Progenitor cell of endocrine pancreas (in vitro differentiated cells): ENCODE results near the gene KAT6B. TPM values are rescaled to one million over a fixed set of nuclear protein-coding genes. Genes with fewer than 3 reads are reported as not detected.

Experiments used
- DNase-seq: peaks from one replicate; pipeline ENCODE4 v3.0.0; 2021; ENCODE audit warnings: low spot score; ENCODE audit not compliant: unreplicated experiment
- H3K27ac Mint-ChIP-seq: 2 replicates; pipeline ENCODE4 v1.8.0; 2021; ENCODE audit warnings: mild to moderate bottlenecking, moderate library complexity, mixed read lengths
- H3K27me3 Mint-ChIP-seq: 2 replicates; pipeline ENCODE4 v1.8.0; 2021; ENCODE audit warnings: mixed read lengths
- H3K36me3 Mint-ChIP-seq: 2 replicates; pipeline ENCODE4 v1.8.0; 2022; ENCODE audit warnings: mixed read lengths; ENCODE audit not compliant: insufficient read depth
- H3K4me1 Mint-ChIP-seq: 2 replicates; pipeline ENCODE4 v1.8.0; 2021; ENCODE audit warnings: low read depth, mixed read lengths
- H3K4me3 Mint-ChIP-seq: 2 replicates; pipeline ENCODE4 v1.8.0; 2021; ENCODE audit warnings: low read depth, mild to moderate bottlenecking, moderate library complexity, mixed read lengths
- H3K9me3 Mint-ChIP-seq: 2 replicates; pipeline ENCODE4 v1.8.0; 2021; ENCODE audit warnings: low read depth, mixed read lengths
- CTCF ChIP-seq: fragments of 200-600 bp; sonication (generic); IDR thresholded peaks from one replicate; pipeline ENCODE4 v1.5.0; 2021; ENCODE audit warnings: antibody characterized with exemption, mild to moderate bottlenecking; ENCODE audit not compliant: unreplicated experiment
- total RNA-seq: library from RNA; stranded (reverse); gene quantifications from 2 replicates; pipeline ENCODE4 v1.2.1, GENCODE V29; 2021

Gene KAT6B
- total RNA-seq, 1 donor from 2014 or later, result 75.4 TPM

GRCh38 chr10:74997163-74997562, 170.8 kb downstream of the KAT6B start:
- H3K27me3 Mint-ChIP-seq, result no peaks in the 10 kb centered on the region
- H3K9me3 Mint-ChIP-seq, result no peaks in the 10 kb centered on the region
- TF ChIP-seq CTCF, result no peak
- DNase-seq, result no peak
- H3K4me1 Mint-ChIP-seq, result no peaks in the 10 kb centered on the region
- H3K4me3 Mint-ChIP-seq, result no peak overlapping the region
- H3K27ac Mint-ChIP-seq, result no peak overlapping the region
- H3K36me3 Mint-ChIP-seq, result peaks cover 27% of the 10 kb centered on the region

GRCh38 chr10:75000748-75001321, 174.4 kb downstream of the KAT6B start:
- Mint-ChIP-seq H3K27me3 (no peaks in the 10 kb centered on the region), H3K36me3 (peaks cover 20% of the 10 kb centered on the region), H3K4me3 (no peak overlapping the region), H3K9me3 (no peaks in the 10 kb centered on the region), H3K27ac (peak overlapping the region; percentile 51), H3K4me1 (peaks cover 7% of the 10 kb centered on the region)
- TF ChIP-seq CTCF, result no peak
- no peak for DNase-seq

- no peak for TF ChIP-seq CTCF
- Mint-ChIP-seq H3K27me3 (no peaks in the 10 kb centered on the region), H3K9me3 (no peaks in the 10 kb centered on the region), H3K27ac (no peak overlapping the region), H3K36me3 (peaks cover 15% of the 10 kb centered on the region), H3K4me1 (peaks cover 7% of the 10 kb centered on the region), H3K4me3 (no peak overlapping the region)
- DNase-seq, result no peak
Measured at GRCh38 chr10:75001715-75002350, 175.4 kb downstream of the KAT6B start.

GRCh38 chr10:75002351-75002725, 175.9 kb downstream of the KAT6B start:
- DNase-seq, result no peak
- no peak overlapping the region for H3K27ac Mint-ChIP-seq
- no peak for TF ChIP-seq CTCF
- peaks cover 14% of the 10 kb centered on the region for H3K36me3 Mint-ChIP-seq
- no peaks in the 10 kb centered on the region for H3K27me3 Mint-ChIP-seq
- H3K4me3 Mint-ChIP-seq, result no peak overlapping the region
- H3K9me3 Mint-ChIP-seq, result no peaks in the 10 kb centered on the region
- peaks cover 7% of the 10 kb centered on the region for H3K4me1 Mint-ChIP-seq

GRCh38 chr10:75002967-75003594, 176.7 kb downstream of the KAT6B start:
- TF ChIP-seq CTCF, result no peak
- no peak overlapping the region for H3K4me3 Mint-ChIP-seq
- H3K9me3 Mint-ChIP-seq, result no peaks in the 10 kb centered on the region
- no peak overlapping the region for H3K27ac Mint-ChIP-seq
- DNase-seq, result no peak
- peaks cover 13% of the 10 kb centered on the region for H3K36me3 Mint-ChIP-seq
- H3K27me3 Mint-ChIP-seq, result no peaks in the 10 kb centered on the region
- H3K4me1 Mint-ChIP-seq, result peaks cover 7% of the 10 kb centered on the region
